Right lobe of liver (tissue), 6 donors: ENCODE data around the gene C10orf71. TPM values are rescaled to one million over a fixed set of nuclear protein-coding genes. Genes with fewer than 3 reads are reported as not detected.

ENCODE experiments used
- ATAC-seq, 4 donors: fragments of 200-7000 bp; cut with Tn5 transposase; one replicate each; pipeline ENCODE4 v1.9.1; 2020; ENCODE audit warnings: mild to moderate bottlenecking in 4 of 4, moderate library complexity in 4 of 4
- DNase-seq, 3 donors: peaks; one replicate each; pipeline ENCODE4 v3.0.0-alpha.2; 2020
- H3K27ac ChIP-seq, 3 donors: fragments of 200-600 bp; one replicate each; pipeline ENCODE4 v1.8.0; 2022
- H3K27me3 ChIP-seq, 2 donors: fragments of 200-600 bp; one replicate each; pipeline ENCODE4 v1.8.0; 2022
- H3K36me3 ChIP-seq, 4 donors: fragments of 200-600 bp; sonication (generic) in 1 of 4; one replicate each; pipeline versions ENCODE4 v1.5.1 to v1.8.0; 2017 to 2022; ENCODE audit warnings: control low read depth in 1 of 4
- H3K4me1 ChIP-seq, 4 donors: fragments of 200-600 bp; sonication (generic) in 1 of 4; one replicate each; pipeline versions ENCODE4 v1.5.1 to v1.8.0; 2017 to 2022; ENCODE audit warnings: control low read depth in 1 of 4
- H3K4me3 ChIP-seq, 3 donors: fragments of 200-600 bp; one replicate each; pipeline ENCODE4 v1.8.0; 2022
- H3K9me3 ChIP-seq, 4 donors: fragments of 200-600 bp; sonication (generic) in 1 of 4; one replicate each; pipeline versions ENCODE4 v1.5.1 to v1.8.0; 2017 to 2022; ENCODE audit warnings: control low read depth in 1 of 4
- CTCF ChIP-seq, 4 donors: fragments of 200-600 bp in 3 of 4; fragments of 450-650 bp in 1 of 4; IDR thresholded peaks; one replicate each; pipeline versions ENCODE4 v1.5.1 to v1.8.0; 2016 to 2022; ENCODE audit warnings: antibody characterized with exemption in 4 of 4, mild to moderate bottlenecking in 2 of 4
- POLR2A ChIP-seq: fragments of 450-650 bp; IDR thresholded peaks from one replicate; pipeline ENCODE4 v1.6.1; 2017; ENCODE audit warnings: antibody characterized with exemption, mild to moderate bottlenecking
- WGBS: methylation state at CpG from one replicate; pipeline ENCODE4 v1.1.6; 2018; ENCODE audit warnings: low coverage, low lambda C conversion rate; ENCODE audit not compliant: insufficient coverage; ENCODE audit errors: missing lambda C conversion rate; 5-methylcytosine and 5-hydroxymethylcytosine counted together
- intact Hi-C, 2 donors: fragments of 100-400 bp; cut with DNase I; formaldehyde crosslinking; loops; one replicate each; pipeline versions ENCODE4 v1.11.2 to v1.14.1; 2022
- total RNA-seq, 6 experiments: library from RNA; depleted of rRNA in 2 of 6; stranded (reverse); fragments of >200 nt in 2 of 6; fragmentation: NEBNext Ultra II Directional in 3 of 6; extraction: Animal tissue kit (Norgen Biotek cat#: 25700) in 3 of 6; gene quantifications; one replicate each; pipeline versions ENCODE4 v1.1.0 to v1.2.4, GENCODE V29; 2016 to 2023
- donor health status: DM: no; HTN: yes; CAD: no.
- donor health status: DM: no; HTN: no; CAD: no.
- donor health status: DM: no; HTN: no; CAD: no.
- donor health status: DM: no; HTN: yes; CAD: no.
- donor health status: DM: no; HTN: yes; CAD: no.

C10orf71 gene
- total RNA-seq, 6 experiments from 2014 or later = 0.04 to 0.12 TPM; not detected in 4

GRCh38 chr10:49304137-49304536 is 5.2 kb downstream of the C10orf71 start:
- H3K36me3 ChIP-seq = no peaks in the 10 kb centered on the region
- intact Hi-C loops = no loop called here
- TF ChIP-seq CTCF (IDR thresholded peaks at IDR 0.05) (no peak), POLR2A (no peak)
- 81% methylated on average over 3 of the region's 5 CpGs for WGBS
- no peak overlapping the region for H3K27ac ChIP-seq
- H3K4me1 ChIP-seq = no peaks in the 10 kb centered on the region
- ATAC-seq (no peak), DNase-seq (no peak)
- H3K27me3 ChIP-seq = no peaks in the 10 kb centered on the region
- no peak overlapping the region for H3K4me3 ChIP-seq
- H3K9me3 ChIP-seq = no peaks in the 10 kb centered on the region

DNA sequence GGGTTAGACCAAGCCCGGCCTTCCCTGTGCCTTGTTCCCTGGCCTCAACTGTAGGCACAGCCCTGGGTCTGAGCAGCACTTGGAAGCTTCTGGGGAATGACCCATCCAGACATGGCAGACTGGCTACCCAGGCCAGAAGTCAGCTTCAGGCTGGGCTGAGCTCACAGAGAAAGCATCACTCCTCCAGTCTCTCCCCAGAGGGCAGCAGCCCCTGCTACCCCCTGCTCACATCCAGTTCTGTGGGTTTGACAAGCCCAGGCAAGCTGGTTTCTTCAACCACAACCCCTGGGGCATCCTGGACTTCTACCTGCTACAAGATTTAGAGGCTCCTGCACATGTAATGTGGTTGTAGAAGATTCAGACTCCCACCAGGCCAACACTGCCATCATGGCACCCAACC is 9.0 kb downstream of the C10orf71 start:
- no peak overlapping the region for H3K4me3 ChIP-seq
- no peaks in the 10 kb centered on the region for H3K36me3 ChIP-seq
- no peaks in the 10 kb centered on the region for H3K9me3 ChIP-seq
- TF ChIP-seq CTCF (IDR thresholded peaks at IDR 0.05) (no peak), POLR2A (no peak)
- H3K27me3 ChIP-seq = no peaks in the 10 kb centered on the region
- intact Hi-C loops = no loop called here
- no peaks in the 10 kb centered on the region for H3K4me1 ChIP-seq
- ATAC-seq (no peak), DNase-seq (no peak)
- no peak overlapping the region for H3K27ac ChIP-seq
- no CpG with 5 or more reads among the region's 1 CpG for WGBS

- Histone ChIP-seq H3K27ac (no peak overlapping the region), H3K4me1 (no peaks in the 10 kb centered on the region), H3K9me3 (no peaks in the 10 kb centered on the region), H3K36me3 (no peaks in the 10 kb centered on the region), H3K27me3 (no peaks in the 10 kb centered on the region), H3K4me3 (no peak overlapping the region)
- intact Hi-C loops = no loop called here
- no peak for ATAC-seq
- TF ChIP-seq CTCF (IDR thresholded peaks at IDR 0.05) (no peak), POLR2A (no peak)
- WGBS = no CpG with 5 or more reads among the region's 5 CpGs
- no peak for DNase-seq
Measured at GRCh38 chr10:49308881-49309280, 9.9 kb downstream of the C10orf71 start.

GRCh38 chr10:49309691-49310411 is 10.9 kb downstream of the C10orf71 start:
- no peaks in the 10 kb centered on the region for H3K27me3 ChIP-seq
- no peak overlapping the region for H3K27ac ChIP-seq
- no peak for TF ChIP-seq POLR2A
- TF ChIP-seq CTCF (IDR thresholded peaks at IDR 0.05) = no peak
- DNase-seq = no peak
- WGBS = 39% methylated on average over 3 of the region's 9 CpGs
- intact Hi-C loops = no loop called here
- H3K36me3 ChIP-seq = no peaks in the 10 kb centered on the region
- H3K9me3 ChIP-seq = no peaks in the 10 kb centered on the region
- H3K4me3 ChIP-seq = no peak overlapping the region
- ATAC-seq = peak; percentile 43 to 66 (median 50)
- H3K4me1 ChIP-seq = no peaks in the 10 kb centered on the region
